SK-N-SH (cell line): ENCODE data around the gene NCAPG. TPM values are rescaled to one million over a fixed set of nuclear protein-coding genes. Genes with fewer than 3 reads are reported as not detected.

ENCODE experiments used
- CTCF ChIA-PET: fragments of 300-600, 350-600 bp; formaldehyde crosslinking; extraction: SDS; loops from one replicate; lab custom pipeline; 2021; lab: Yijun Ruan, JAX
- POLR2A ChIA-PET: fragments of 350-600 bp; sonication (Branson Sonifier 250); formaldehyde crosslinking; extraction: SDS; loops from one replicate; lab custom pipeline; 2020; ENCODE audit warnings: antibody characterized with exemption, inconsistent platforms; lab: Yijun Ruan, JAX
- DNase-seq: peaks from one replicate; pipeline ENCODE4 v3.0.0; 2012
- H2AFZ ChIP-seq: fragments of 200-600 bp; sonication (generic); 2 replicates; pipeline ENCODE4 v1.8.1; 2016; ENCODE audit warnings: antibody characterized with exemption, mild to moderate bottlenecking, low read depth
- H3F3A ChIP-seq: fragments of 200-600 bp; sonication (generic); replicated peaks from 2 replicates; pipeline ENCODE3; 2016; ENCODE audit warnings: antibody characterized with exemption, mild to moderate bottlenecking; ENCODE audit not compliant: insufficient read depth
- H3K27ac ChIP-seq, 2 experiments: fragments of 200-500 bp in 1 of 2; fragments of 200-600 bp in 1 of 2; sonication (Bioruptor generic) in 1 of 2; sonication (generic), shearing (Covaris generic) in 1 of 2; 2 replicates each; pipeline versions ENCODE4 v1.5.1 to v1.6.1; 2014 to 2016; ENCODE audit warnings: low read depth in 2 of 2, inconsistent platforms in 1 of 2, low read length in 1 of 2, mild to moderate bottlenecking in 1 of 2, mixed read lengths in 1 of 2
- H3K27me3 ChIP-seq: fragments of 200-600 bp; sonication (generic), shearing (Covaris generic); 2 replicates; pipeline ENCODE4 v1.6.1; 2016; ENCODE audit warnings: mixed run types; ENCODE audit not compliant: insufficient read depth
- H3K36me3 ChIP-seq, 2 experiments: fragments of 200-500 bp in 1 of 2; fragments of 200-600 bp in 1 of 2; sonication (Bioruptor generic) in 1 of 2; sonication (generic) in 1 of 2; replicated peaks in 1 of 2; 2 replicates each; pipeline versions ENCODE3 to v1.5.1; 2014 to 2016; ENCODE audit warnings: low read length in 1 of 2, mild to moderate bottlenecking in 1 of 2; ENCODE audit not compliant: insufficient read depth in 2 of 2, control insufficient read depth in 1 of 2
- H3K4me1 ChIP-seq, 2 experiments: fragments of 200-500 bp in 1 of 2; fragments of 200-600 bp in 1 of 2; sonication (Bioruptor generic) in 1 of 2; sonication (generic), shearing (Covaris generic) in 1 of 2; 2 replicates each; pipeline versions ENCODE4 v1.5.1 to v1.6.1; 2014 to 2016; ENCODE audit warnings: low read depth in 1 of 2, low read length in 1 of 2, mixed run types in 1 of 2; ENCODE audit not compliant: insufficient read depth in 2 of 2, control insufficient read depth in 1 of 2
- H3K4me2 ChIP-seq: fragments of 200-600 bp; sonication (generic), shearing (Covaris generic); 2 replicates; pipeline ENCODE4 v1.6.1; 2017; ENCODE audit warnings: mixed run types
- H3K4me3 ChIP-seq, 2 experiments: fragments of 200-500 bp in 1 of 2; fragments of 200-600 bp in 1 of 2; sonication (Bioruptor generic) in 1 of 2; sonication (generic), shearing (Covaris generic) in 1 of 2; 2 replicates each; pipeline versions ENCODE4 v1.5.1 to v1.8.1; 2014 to 2016; ENCODE audit warnings: low read depth in 2 of 2, inconsistent platforms in 1 of 2, low read length in 1 of 2, mild to moderate bottlenecking in 1 of 2, mixed read lengths in 1 of 2, moderate library complexity in 1 of 2
- H3K79me2 ChIP-seq: fragments of 200-600 bp; sonication (generic); 2 replicates; pipeline ENCODE4 v1.8.1; 2017; ENCODE audit warnings: mild to moderate bottlenecking; ENCODE audit not compliant: insufficient read depth
- H3K9ac ChIP-seq: fragments of 200-600 bp; sonication (generic); 2 replicates; pipeline ENCODE4 v1.6.1; 2017; ENCODE audit warnings: mixed run types
- H3K9me2 ChIP-seq: fragments of 200-600 bp; sonication (generic); 2 replicates; pipeline ENCODE4 v1.6.1; 2017; ENCODE audit warnings: mixed run types
- H3K9me3 ChIP-seq: fragments of 200-600 bp; sonication (generic); 2 replicates; pipeline ENCODE4 v1.6.1; 2017; ENCODE audit warnings: mixed run types, mild to moderate bottlenecking, moderate library complexity
- H4K20me1 ChIP-seq: fragments of 200-600 bp; sonication (generic); 2 replicates; pipeline ENCODE4 v1.6.1; 2017; ENCODE audit warnings: mild to moderate bottlenecking, mixed run types; ENCODE audit not compliant: insufficient read depth
- CTCF ChIP-seq: fragments of 200-600 bp; sonication (generic); IDR thresholded peaks from 2 replicates; pipeline ENCODE4 v1.6.1; 2017; ENCODE audit warnings: antibody characterized with exemption, mild to moderate bottlenecking, moderate library complexity
- EP300 ChIP-seq, 2 experiments: IDR thresholded peaks; 2 replicates each; pipeline versions ENCODE4 v1.4.0 to v1.6.1; 2012; ENCODE audit warnings: borderline replicate concordance in 1 of 2, low read depth in 1 of 2, low read length in 1 of 2
- EZH2phosphoT487 ChIP-seq: fragments of 200-600 bp; sonication (generic); IDR thresholded peaks from 2 replicates; pipeline ENCODE4 v1.6.1; 2017; ENCODE audit warnings: low read depth, mixed run types, mild to moderate bottlenecking, antibody characterized with exemption, moderate library complexity, borderline replicate concordance
- FOSL2 ChIP-seq: IDR thresholded peaks from 2 replicates; pipeline ENCODE4 v1.4.0; 2012; ENCODE audit warnings: low read depth, mild to moderate bottlenecking, moderate library complexity, borderline replicate concordance
- FOXJ3 ChIP-seq: sonication (generic); formaldehyde crosslinking; IDR thresholded peaks from 2 replicates; pipeline ENCODE4 v1.5.1; 2020; ENCODE audit warnings: mild to moderate bottlenecking, missing genetic modification reagents
- GATA2 ChIP-seq: sonication (generic); formaldehyde crosslinking; IDR thresholded peaks from 2 replicates; pipeline ENCODE4 v1.5.0; 2020; ENCODE audit warnings: mild to moderate bottlenecking, missing genetic modification reagents
- MAX ChIP-seq: IDR thresholded peaks from 2 replicates; pipeline ENCODE4 v1.4.0; 2012; ENCODE audit warnings: low read depth
- MEF2A ChIP-seq: IDR thresholded peaks from 2 replicates; pipeline ENCODE4 v1.4.0; 2012; ENCODE audit warnings: low read depth, borderline replicate concordance
- NRF1 ChIP-seq: IDR thresholded peaks from 2 replicates; pipeline ENCODE4 v1.6.1; 2012; ENCODE audit warnings: low read depth, mild to moderate bottlenecking, low read length
- POLR2AphosphoS5 ChIP-seq: IDR thresholded peaks from 2 replicates; pipeline ENCODE4 v1.6.1; 2012; ENCODE audit warnings: low read depth, low read length
- RAD21 ChIP-seq: IDR thresholded peaks from 2 replicates; pipeline ENCODE4 v1.6.1; 2012; ENCODE audit warnings: mild to moderate bottlenecking, low read length
- RCOR1 ChIP-seq: fragments of 150-350 bp; IDR thresholded peaks from 2 replicates; pipeline ENCODE4 v1.6.1; 2017; ENCODE audit warnings: antibody characterized with exemption, low read length
- SIN3A ChIP-seq: IDR thresholded peaks from 2 replicates; pipeline ENCODE4 v1.6.1; 2012; ENCODE audit warnings: low read depth, mild to moderate bottlenecking, low read length, moderate library complexity, borderline replicate concordance
- TAF1 ChIP-seq: IDR thresholded peaks from 2 replicates; pipeline ENCODE4 v1.6.1; 2012; ENCODE audit warnings: low read depth, mild to moderate bottlenecking, low read length, moderate library complexity, borderline replicate concordance
- TEAD4 ChIP-seq: IDR thresholded peaks from 2 replicates; pipeline ENCODE4 v1.4.0; 2012; ENCODE audit warnings: mild to moderate bottlenecking, borderline replicate concordance; ENCODE audit not compliant: insufficient read depth
- USF2 ChIP-seq: fragments of 150-350 bp; IDR thresholded peaks from 2 replicates; pipeline ENCODE4 v1.6.1; 2017; ENCODE audit warnings: antibody characterized with exemption, low read length, low read depth, borderline replicate concordance
- WGBS: methylation state at CpG from one replicate; pipeline ENCODE4 v1.1.6; 2017; ENCODE audit warnings: low lambda C conversion rate; 5-methylcytosine and 5-hydroxymethylcytosine counted together
- polyA plus RNA-seq, 3 experiments: library from polyadenylated mRNA; depleted of rRNA; stranded (reverse); fragments of >200 nt; gene quantifications; 2 replicates each; pipeline ENCODE4 v1.2.3, GENCODE V29; 2012

Gene NCAPG
- polyA plus RNA-seq, 1 of the 3 experiments (the other 2 are of a cell fraction) = 4.8 TPM

- TF ChIP-seq USF2 (no peak), MAX (no peak), GATA2 (CRISPR knock-in tag) (no peak), SIN3A (no peak), RAD21 (no peak), EZH2phosphoT487 (no peak), TAF1 (no peak), EP300 (IDR thresholded peaks at IDR 0.05; ENCODE audit: borderline replicate concordance in 1 of 2, low read depth in 1 of 2, low read length in 1 of 2) (no peak)
Measured at GRCh38 chr4:17771284-17771908, 39.4 kb upstream of the NCAPG start (continued).

GRCh38 chr4:17773135-17773698 lies 37.6 kb upstream of the NCAPG start:
- Histone ChIP-seq H3K36me3 (no peaks in the 10 kb centered on the region), H3K4me3 (no peak overlapping the region), H3K4me1 (peaks cover 0 to 3% of the 10 kb centered on the region in 2 experiments; a peak in 1 of 4 replicates), H3K79me2 (no peaks in the 10 kb centered on the region), H3K27me3 (no peaks in the 10 kb centered on the region), H4K20me1 (no peaks in the 10 kb centered on the region), H3K27ac (no peak overlapping the region), H3K9me3 (no peaks in the 10 kb centered on the region), H3K4me2 (no peak overlapping the region), H3K9ac (no peak overlapping the region), H3K9me2 (no peaks in the 10 kb centered on the region), H3F3A (no peaks in the 10 kb centered on the region), H2AFZ (no peak overlapping the region)
- ChIA-PET POLR2A (no interaction called here), CTCF (interaction anchor here (1.1 to 1.4 kb wide), 2 partner anchors 11 to 13 kb away, joined by 3 read pairs; no protein-coding TSS in a partner anchor)
- WGBS = 75% methylated on average over 10 of the region's 10 CpGs
- TF ChIP-seq MEF2A = no peak
- no peak for TF ChIP-seq FOXJ3 (CRISPR knock-in tag)
- no peak for TF ChIP-seq SIN3A
- TF ChIP-seq TAF1 = no peak
- no peak for TF ChIP-seq POLR2AphosphoS5
- TF ChIP-seq TEAD4 = no peak
- no peak for TF ChIP-seq NRF1
- TF ChIP-seq RCOR1 = no peak
- TF ChIP-seq FOSL2 = no peak
- TF ChIP-seq CTCF = no peak
- no peak for DNase-seq
